ENCODE results near the gene GADL1.
A peak's percentile ranks its signal among the peaks of the same experiment; 100 is the strongest.

The GADL1 gene

GRCh38 chr3:30754426-30754825 lies 140.0 kb downstream of the GADL1 start:
- DNase-seq = peak; percentile 17

- no peak for DNase-seq
Measured at GRCh38 chr3:30753766-30754165, 140.7 kb downstream of the GADL1 start.

GRCh38 chr3:30752970-30753369 lies 141.5 kb downstream of the GADL1 start:
- DNase-seq = peak; percentile 71

- DNase-seq = no peak
Measured at GRCh38 chr3:30752491-30752890, 142.0 kb downstream of the GADL1 start.

GRCh38 chr3:30751610-30752299 lies 142.7 kb downstream of the GADL1 start:
- DNase-seq = peak; percentile 54

GRCh38 chr3:30750967-30751366 lies 143.5 kb downstream of the GADL1 start:
- no peak for DNase-seq

- DNase-seq = no peak
Measured at GRCh38 chr3:30749230-30749629, 145.2 kb downstream of the GADL1 start.

GRCh38 chr3:30747771-30748281 lies 146.6 kb downstream of the GADL1 start:
- peak; percentile 33 for DNase-seq

GRCh38 chr3:30743641-30744317 lies 150.7 kb downstream of the GADL1 start:
- DNase-seq = no peak

- DNase-seq = no peak
Measured at GRCh38 chr3:30742796-30743619, 151.5 kb downstream of the GADL1 start.

- DNase-seq = no peak
Measured at GRCh38 chr3:30741889-30742288, 152.6 kb downstream of the GADL1 start.

GRCh38 chr3:30738605-30739004 lies 155.9 kb downstream of the GADL1 start:
- DNase-seq = no peak

- DNase-seq = no peak
Measured at GRCh38 chr3:30737743-30738499, 156.5 kb downstream of the GADL1 start.

GRCh38 chr3:30733696-30734095 lies 160.8 kb downstream of the GADL1 start:
- DNase-seq = no peak

- no peak for DNase-seq
Measured at GRCh38 chr3:30733209-30733608, 161.3 kb downstream of the GADL1 start.

- DNase-seq = no peak
Measured at GRCh38 chr3:30730967-30731366, 163.5 kb downstream of the GADL1 start.

- no peak for DNase-seq
Measured at GRCh38 chr3:30729936-30730335, 164.5 kb downstream of the GADL1 start.

GRCh38 chr3:30729512-30729911 lies 164.9 kb downstream of the GADL1 start:
- DNase-seq = no peak

GRCh38 chr3:30728143-30728542 lies 166.3 kb downstream of the GADL1 start:
- no peak for DNase-seq

- DNase-seq = no peak
Measured at GRCh38 chr3:30724863-30725262, 169.6 kb downstream of the GADL1 start.

- DNase-seq = no peak
Measured at GRCh38 chr3:30723211-30723610, 171.2 kb downstream of the GADL1 start.

GRCh38 chr3:30721314-30721634 lies 173.2 kb downstream of the GADL1 start:
- DNase-seq = no peak
